Lower lobe of right lung (tissue), 2 donors: ENCODE data around the gene DUSP23. TPM values are rescaled to one million over a fixed set of nuclear protein-coding genes. Genes with fewer than 3 reads are reported as not detected.

Source experiments
- ATAC-seq, 2 donors: fragments of 200-7000 bp; cut with Tn5 transposase; one replicate each; pipeline ENCODE4 v1.9.1; 2020 to 2022; ENCODE audit warnings: mild to moderate bottlenecking in 2 of 2, moderate library complexity in 2 of 2
- DNase-seq: peaks from one replicate; pipeline ENCODE4 v3.0.0-alpha.2; 2020
- H3K27ac ChIP-seq: fragments of 200-600 bp; one replicate; pipeline ENCODE4 v1.8.0; 2022
- H3K27me3 ChIP-seq: fragments of 200-600 bp; one replicate; pipeline ENCODE4 v1.8.0; 2022; ENCODE audit warnings: low read depth
- H3K36me3 ChIP-seq: fragments of 200-600 bp; one replicate; pipeline ENCODE4 v1.8.0; 2022; ENCODE audit warnings: mild to moderate bottlenecking
- H3K4me1 ChIP-seq: fragments of 200-600 bp; one replicate; pipeline ENCODE4 v1.8.0; 2022
- H3K4me3 ChIP-seq: fragments of 200-600 bp; one replicate; pipeline ENCODE4 v1.8.0; 2022; ENCODE audit warnings: mild to moderate bottlenecking
- H3K9me3 ChIP-seq: fragments of 200-600 bp; one replicate; pipeline ENCODE4 v1.8.0; 2022
- intact Hi-C: fragments of 100-400 bp; cut with DNase I; formaldehyde crosslinking; loops from one replicate; pipeline ENCODE4 v1.11.0; 2022
- total RNA-seq: library from RNA; stranded (reverse); fragmentation: NEBNext Ultra II Directional; extraction: Animal tissue kit (Norgen Biotek cat#: 25700); gene quantifications from one replicate; pipeline ENCODE4 v1.2.1, GENCODE V29; 2021
- TF ChIP-seq, protein P1 (sequence below): fragments of 200-600 bp; IDR thresholded peaks from one replicate; pipeline ENCODE4 v1.8.0; 2022; ENCODE audit warnings: antibody characterized with exemption, mild to moderate bottlenecking
- donor health status: DM: no; HTN: yes; CAD: no; lungs with severe emphysema.

The DUSP23 gene
- total RNA-seq, 1 donor from 2014 or later, result 55.5 TPM

DNA sequence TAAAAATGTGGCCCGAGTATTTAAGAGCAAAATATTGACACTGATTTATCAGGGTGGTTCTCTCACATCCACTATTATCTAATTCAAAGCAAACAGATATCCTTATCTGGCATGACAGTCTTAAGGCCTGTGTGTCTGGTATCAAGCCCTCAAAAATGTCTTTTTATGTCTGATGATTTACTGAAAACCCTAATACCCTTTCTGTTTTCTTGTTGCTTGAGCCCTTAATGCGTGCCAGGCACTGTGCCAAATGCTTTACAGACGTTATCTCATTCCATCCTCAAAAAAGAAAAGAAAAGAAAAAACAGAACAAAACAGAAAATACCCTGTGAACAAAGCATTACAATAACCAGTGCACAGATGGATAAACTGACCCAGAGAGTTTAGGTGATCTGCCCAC lies 5.7 kb downstream of the DUSP23 start:
- intact Hi-C loops, result no loop called here
- no peak for DNase-seq

GRCh38 chr1:159786966-159787365 lies 6.2 kb downstream of the DUSP23 start:
- no peaks in the 10 kb centered on the region for H3K36me3 ChIP-seq
- H3K4me1 ChIP-seq, result peaks cover 6% of the 10 kb centered on the region
- no peak for DNase-seq
- H3K4me3 ChIP-seq, result no peak overlapping the region
- H3K27ac ChIP-seq, result no peak overlapping the region
- TF ChIP-seq, protein P1, sequence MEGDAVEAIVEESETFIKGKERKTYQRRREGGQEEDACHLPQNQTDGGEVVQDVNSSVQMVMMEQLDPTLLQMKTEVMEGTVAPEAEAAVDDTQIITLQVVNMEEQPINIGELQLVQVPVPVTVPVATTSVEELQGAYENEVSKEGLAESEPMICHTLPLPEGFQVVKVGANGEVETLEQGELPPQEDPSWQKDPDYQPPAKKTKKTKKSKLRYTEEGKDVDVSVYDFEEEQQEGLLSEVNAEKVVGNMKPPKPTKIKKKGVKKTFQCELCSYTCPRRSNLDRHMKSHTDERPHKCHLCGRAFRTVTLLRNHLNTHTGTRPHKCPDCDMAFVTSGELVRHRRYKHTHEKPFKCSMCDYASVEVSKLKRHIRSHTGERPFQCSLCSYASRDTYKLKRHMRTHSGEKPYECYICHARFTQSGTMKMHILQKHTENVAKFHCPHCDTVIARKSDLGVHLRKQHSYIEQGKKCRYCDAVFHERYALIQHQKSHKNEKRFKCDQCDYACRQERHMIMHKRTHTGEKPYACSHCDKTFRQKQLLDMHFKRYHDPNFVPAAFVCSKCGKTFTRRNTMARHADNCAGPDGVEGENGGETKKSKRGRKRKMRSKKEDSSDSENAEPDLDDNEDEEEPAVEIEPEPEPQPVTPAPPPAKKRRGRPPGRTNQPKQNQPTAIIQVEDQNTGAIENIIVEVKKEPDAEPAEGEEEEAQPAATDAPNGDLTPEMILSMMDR, result no peak
- ATAC-seq, result no peak
- H3K9me3 ChIP-seq, result no peaks in the 10 kb centered on the region
- intact Hi-C loops, result no loop called here
- no peaks in the 10 kb centered on the region for H3K27me3 ChIP-seq

More for the DNA sequence above, 5.7 kb downstream of the DUSP23 start:
- Histone ChIP-seq H3K9me3 (no peaks in the 10 kb centered on the region), H3K4me1 (peaks cover 11% of the 10 kb centered on the region), H3K4me3 (no peak overlapping the region), H3K27ac (no peak overlapping the region), H3K36me3 (no peaks in the 10 kb centered on the region), H3K27me3 (no peaks in the 10 kb centered on the region)
- no peak for ATAC-seq
- TF ChIP-seq, protein P1, result no peak

DNA sequence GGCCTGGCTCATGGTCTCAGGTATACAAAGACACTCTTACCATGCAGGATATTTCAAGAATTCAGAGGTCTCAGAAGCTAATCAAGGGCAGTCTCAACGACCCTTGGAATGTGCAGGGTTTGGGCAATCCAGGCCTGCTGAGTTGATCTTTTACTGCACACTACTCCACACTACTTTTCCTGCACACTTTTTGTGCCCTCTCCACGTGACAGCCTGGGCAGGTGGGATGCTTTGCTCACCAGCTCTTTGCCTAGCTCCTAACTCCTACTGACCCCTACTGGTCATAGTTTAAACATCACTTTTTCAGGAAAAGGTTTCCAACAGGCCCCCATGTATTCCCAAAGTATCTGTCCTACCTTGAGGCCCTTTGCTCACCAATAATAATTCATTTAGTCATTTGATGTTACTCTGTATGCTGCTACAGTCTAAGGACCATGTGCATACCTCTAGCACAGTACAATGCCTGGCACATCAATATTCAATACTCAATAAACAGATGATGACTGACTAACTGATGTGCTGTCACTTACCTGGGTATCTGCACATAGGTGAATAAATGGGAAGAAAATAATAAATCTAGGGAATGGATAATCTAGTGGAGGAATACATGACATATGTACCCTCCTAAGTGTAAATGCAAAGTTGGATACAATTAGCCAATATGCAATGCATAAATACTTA lies 9.6 kb downstream of the DUSP23 start:
- Histone ChIP-seq H3K4me3 (no peak overlapping the region), H3K9me3 (no peaks in the 10 kb centered on the region), H3K27me3 (peaks cover 9% of the 10 kb centered on the region), H3K4me1 (no peaks in the 10 kb centered on the region), H3K27ac (no peak overlapping the region), H3K36me3 (no peaks in the 10 kb centered on the region)
- TF ChIP-seq, protein P1, result peak; percentile 59
- ATAC-seq, result peak; percentile 66 to 73
- intact Hi-C loops, result no loop called here
- no peak for DNase-seq

DNA sequence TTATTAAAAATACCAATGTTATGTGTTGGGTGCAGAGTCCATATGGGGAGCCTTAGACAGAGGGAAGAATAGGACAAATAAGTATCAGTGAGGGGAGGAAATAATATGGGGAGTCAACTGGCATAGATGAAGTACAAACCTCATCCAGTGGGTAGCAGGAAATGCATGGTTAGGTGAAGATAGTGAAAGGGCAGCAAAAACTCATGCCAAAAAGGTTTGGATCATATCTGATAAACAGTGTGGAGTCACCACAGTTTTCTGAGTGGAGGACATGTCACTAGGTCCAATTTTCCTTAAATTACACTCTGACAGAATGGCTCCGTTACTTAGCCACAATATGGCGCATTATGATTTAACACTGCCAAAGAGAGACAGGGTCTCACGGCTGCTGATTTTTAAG lies 10.3 kb downstream of the DUSP23 start:
- TF ChIP-seq, protein P1, result no peak
- Histone ChIP-seq H3K27ac (no peak overlapping the region), H3K4me3 (no peak overlapping the region), H3K36me3 (no peaks in the 10 kb centered on the region), H3K4me1 (no peaks in the 10 kb centered on the region), H3K27me3 (peaks cover 9% of the 10 kb centered on the region), H3K9me3 (no peaks in the 10 kb centered on the region)
- intact Hi-C loops, result no loop called here
- ATAC-seq, result no peak
- DNase-seq, result no peak

GRCh38 chr1:159791461-159791860 lies 10.7 kb downstream of the DUSP23 start:
- H3K4me3 ChIP-seq, result no peak overlapping the region
- intact Hi-C loops, result no loop called here
- H3K9me3 ChIP-seq, result no peaks in the 10 kb centered on the region
- no peak for DNase-seq
- H3K36me3 ChIP-seq, result no peaks in the 10 kb centered on the region
- TF ChIP-seq, protein P1, result no peak
- H3K4me1 ChIP-seq, result no peaks in the 10 kb centered on the region
- H3K27me3 ChIP-seq, result peaks cover 9% of the 10 kb centered on the region
- H3K27ac ChIP-seq, result no peak overlapping the region
- ATAC-seq, result no peak
